Measurements from ENCODE around the gene OR2L8. TPM values are rescaled to one million over a fixed set of nuclear protein-coding genes. Genes with fewer than 3 reads are reported as not detected.
A peak's percentile ranks its signal among the peaks of the same experiment; 100 is the strongest.
"Not testable (repeated sequence)": the region's sequence is repeated elsewhere in the genome, so short reads cannot be mapped to it uniquely, and the experiment has no call there.

OR2L8 gene
- total and polyA plus RNA-seq, 2 experiments from 2014 or later: not detected

DNA sequence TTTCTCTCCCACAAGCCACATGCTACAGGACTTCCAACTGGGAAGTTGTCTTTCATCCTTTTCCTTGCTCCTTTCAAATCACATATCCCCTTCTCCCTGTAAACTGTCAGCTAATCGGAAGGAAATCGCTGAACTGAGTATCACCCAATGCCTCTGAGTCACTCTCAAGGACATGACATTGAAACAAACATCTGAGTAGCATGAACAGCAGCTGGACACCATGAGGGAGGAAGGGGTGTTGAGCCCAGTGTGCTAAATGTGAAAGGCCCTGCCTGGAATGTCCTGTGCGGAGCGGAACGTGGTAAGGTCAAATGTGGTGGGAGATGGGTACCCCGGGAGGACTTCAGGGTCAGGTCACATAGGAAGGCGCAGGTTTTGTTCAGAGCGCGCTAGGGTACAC is 23.8 kb upstream of the OR2L8 start, which contains the start of gene OR2AJ1:
TSS of gene OR2AJ1 (plus strand) at position 22 of the 400 bp plus-strand sequence. CDS start 8,880 bp downstream, outside the sequence.
- TF ChIP-seq, protein P1, sequence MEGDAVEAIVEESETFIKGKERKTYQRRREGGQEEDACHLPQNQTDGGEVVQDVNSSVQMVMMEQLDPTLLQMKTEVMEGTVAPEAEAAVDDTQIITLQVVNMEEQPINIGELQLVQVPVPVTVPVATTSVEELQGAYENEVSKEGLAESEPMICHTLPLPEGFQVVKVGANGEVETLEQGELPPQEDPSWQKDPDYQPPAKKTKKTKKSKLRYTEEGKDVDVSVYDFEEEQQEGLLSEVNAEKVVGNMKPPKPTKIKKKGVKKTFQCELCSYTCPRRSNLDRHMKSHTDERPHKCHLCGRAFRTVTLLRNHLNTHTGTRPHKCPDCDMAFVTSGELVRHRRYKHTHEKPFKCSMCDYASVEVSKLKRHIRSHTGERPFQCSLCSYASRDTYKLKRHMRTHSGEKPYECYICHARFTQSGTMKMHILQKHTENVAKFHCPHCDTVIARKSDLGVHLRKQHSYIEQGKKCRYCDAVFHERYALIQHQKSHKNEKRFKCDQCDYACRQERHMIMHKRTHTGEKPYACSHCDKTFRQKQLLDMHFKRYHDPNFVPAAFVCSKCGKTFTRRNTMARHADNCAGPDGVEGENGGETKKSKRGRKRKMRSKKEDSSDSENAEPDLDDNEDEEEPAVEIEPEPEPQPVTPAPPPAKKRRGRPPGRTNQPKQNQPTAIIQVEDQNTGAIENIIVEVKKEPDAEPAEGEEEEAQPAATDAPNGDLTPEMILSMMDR (IDR thresholded peaks at IDR 0.05; ENCODE audit: low read depth, low read length): no peak
- Histone ChIP-seq H3K4me3 (no peak within 1 kb of the TSS), H3K4me1 (ENCODE audit: low read depth) (no peaks in the 10 kb centered on the region), H3K36me3 (no peaks in the 10 kb centered on the region), H3K27ac (no peak within 1 kb of the TSS), H3K27me3 (no peaks in the 10 kb centered on the region), H3K9me3 (ENCODE audit: low read depth) (no peaks in the 10 kb centered on the region)
- DNase-seq (ENCODE audit: low read depth in 1 of 2, low spot score in 1 of 2): peak in 1 of 2 donors; percentile 2

DNA sequence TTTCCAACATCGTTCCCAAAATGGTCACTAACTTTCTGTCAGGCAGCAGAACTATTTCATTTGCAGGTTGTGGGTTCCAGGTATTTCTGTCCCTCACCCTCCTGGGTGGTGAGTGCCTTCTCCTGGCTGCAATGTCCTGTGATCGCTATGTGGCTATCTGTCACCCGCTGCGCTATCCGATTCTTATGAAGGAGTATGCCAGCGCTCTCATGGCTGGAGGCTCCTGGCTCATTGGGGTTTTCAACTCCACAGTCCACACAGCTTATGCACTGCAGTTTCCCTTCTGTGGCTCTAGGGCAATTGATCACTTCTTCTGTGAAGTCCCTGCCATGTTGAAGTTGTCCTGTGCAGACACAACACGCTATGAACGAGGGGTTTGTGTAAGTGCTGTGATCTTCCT is 14.7 kb upstream of the OR2L8 start:
- no peaks in the 10 kb centered on the region for H3K9me3 ChIP-seq (ENCODE audit: low read depth)
- H3K27me3 ChIP-seq: no peaks in the 10 kb centered on the region

DNA sequence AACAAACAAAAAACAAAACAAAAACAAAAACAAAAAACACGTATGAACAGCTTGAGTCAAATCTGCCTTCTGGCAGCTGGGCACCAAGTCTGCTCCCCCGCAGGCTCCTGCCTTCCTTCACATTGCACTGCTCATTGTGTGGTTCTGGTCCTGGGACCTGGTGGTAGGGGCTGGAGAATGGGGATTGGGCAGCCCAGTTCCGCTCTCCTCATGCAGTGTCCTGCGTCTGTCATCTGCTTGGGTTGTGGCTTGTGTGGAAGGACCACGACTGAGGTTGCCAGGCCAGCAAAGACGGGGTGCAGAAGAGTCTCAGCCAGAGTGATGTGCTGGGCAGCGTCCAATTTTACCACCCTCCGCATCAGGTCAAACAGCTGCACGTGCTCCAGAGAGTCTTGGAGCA is 12.9 kb upstream of the OR2L8 start:
- TF ChIP-seq, protein P1 (IDR thresholded peaks at IDR 0.05; ENCODE audit: low read depth, low read length): no peak
- Histone ChIP-seq H3K4me1 (ENCODE audit: low read depth) (no peaks in the 10 kb centered on the region), H3K4me3 (no peak overlapping the region), H3K36me3 (no peaks in the 10 kb centered on the region), H3K9me3 (ENCODE audit: low read depth) (no peaks in the 10 kb centered on the region), H3K27ac (no peak overlapping the region), H3K27me3 (no peaks in the 10 kb centered on the region)
- DNase-seq (ENCODE audit: low read depth in 1 of 2, low spot score in 1 of 2): no peak

More for the DNA sequence above, 14.7 kb upstream of the OR2L8 start:
- Histone ChIP-seq H3K4me3 (no peak overlapping the region), H3K36me3 (no peaks in the 10 kb centered on the region), H3K27ac (no peak overlapping the region), H3K4me1 (ENCODE audit: low read depth) (no peaks in the 10 kb centered on the region)
- TF ChIP-seq, protein P1 (IDR thresholded peaks at IDR 0.05; ENCODE audit: low read depth, low read length): no peak
- DNase-seq (ENCODE audit: low read depth in 1 of 2, low spot score in 1 of 2): no peak

DNA sequence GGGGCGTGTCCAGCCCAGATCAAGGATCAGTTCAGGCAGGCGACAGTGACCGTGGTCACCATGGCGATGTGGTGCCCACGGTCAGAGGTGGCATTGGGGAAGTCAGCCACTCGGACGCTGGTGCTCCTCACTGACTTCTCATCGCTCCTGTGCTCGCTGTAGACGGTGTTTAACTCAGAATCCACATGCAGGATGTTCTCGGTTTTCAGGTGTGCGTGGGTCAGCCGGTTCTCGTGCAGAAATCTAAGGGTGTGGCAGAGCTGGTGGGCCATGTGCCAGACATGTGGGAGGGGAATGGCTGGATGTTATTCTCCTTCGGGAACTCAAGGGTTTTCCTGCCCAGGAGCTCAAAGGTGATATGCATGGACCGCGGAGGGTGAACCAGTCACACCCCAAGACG is 12.2 kb upstream of the OR2L8 start:
- Histone ChIP-seq H3K4me1 (ENCODE audit: low read depth) (no peaks in the 10 kb centered on the region), H3K36me3 (no peaks in the 10 kb centered on the region), H3K27ac (no peak overlapping the region), H3K27me3 (no peaks in the 10 kb centered on the region), H3K4me3 (no peak overlapping the region), H3K9me3 (ENCODE audit: low read depth) (no peaks in the 10 kb centered on the region)
- TF ChIP-seq, protein P1 (IDR thresholded peaks at IDR 0.05; ENCODE audit: low read depth, low read length): no peak
- no peak for DNase-seq (ENCODE audit: low read depth in 1 of 2, low spot score in 1 of 2)

DNA sequence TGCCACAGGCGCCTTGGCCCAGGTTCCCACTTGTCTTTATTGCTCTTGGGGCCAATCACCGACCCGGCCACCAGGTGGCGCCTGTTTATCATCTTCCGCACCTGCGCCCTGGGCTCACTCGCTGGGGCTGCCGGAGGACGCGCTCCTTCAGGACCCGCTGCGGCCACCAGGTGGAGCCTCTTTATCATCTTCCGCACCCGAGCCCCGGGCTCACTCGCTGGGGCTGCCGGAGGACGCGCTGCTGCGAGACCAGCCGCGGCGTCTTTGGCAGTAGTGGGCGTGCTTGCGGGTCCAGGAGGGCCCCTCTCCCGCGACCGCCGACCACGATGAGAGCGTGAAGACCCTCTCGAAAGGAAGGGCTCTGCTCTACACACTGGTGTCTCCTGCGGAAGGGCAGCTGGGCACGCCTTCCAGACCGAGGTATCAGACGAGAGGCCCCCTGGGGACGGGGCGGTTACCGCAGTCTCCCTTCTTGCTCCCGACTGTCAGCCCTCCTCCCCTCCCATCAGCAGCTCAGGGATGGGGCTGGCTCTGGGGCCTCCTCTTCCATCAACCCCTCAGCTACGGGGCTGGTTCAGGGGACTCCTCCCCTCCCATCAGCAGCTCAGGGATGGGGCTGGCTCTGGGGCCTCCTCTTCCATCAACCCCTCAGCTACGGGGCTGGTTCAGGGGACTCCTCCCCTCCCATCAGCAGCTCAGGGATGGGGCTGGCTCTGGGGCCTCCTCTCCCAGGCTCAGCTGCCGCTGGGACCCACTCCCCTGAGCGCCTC is 11.5 kb upstream of the OR2L8 start:
- DNase-seq (ENCODE audit: low read depth in 1 of 2, low spot score in 1 of 2): peak; percentile 17 to 91
- H3K4me1 ChIP-seq (ENCODE audit: low read depth): not testable (repeated sequence)

More for the DNA sequence above, 11.5 kb upstream of the OR2L8 start:
- not testable (repeated sequence) for H3K36me3 ChIP-seq; H3K27ac ChIP-seq; H3K9me3 ChIP-seq (ENCODE audit: low read depth); H3K27me3 ChIP-seq
- peak overlapping the region; percentile 40 for H3K4me3 ChIP-seq
- TF ChIP-seq, protein P1 (IDR thresholded peaks at IDR 0.05; ENCODE audit: low read depth, low read length): peak; percentile 24
